Endodermal cell (in vitro differentiated cells): Measurements from ENCODE around the gene CRELD2. TPM values are rescaled to one million over a fixed set of nuclear protein-coding genes. Genes with fewer than 3 reads are reported as not detected.
A peak's percentile ranks its signal among the peaks of the same experiment; 100 is the strongest.

Experiments used
- DNase-seq: peaks from one replicate; pipeline ENCODE4 v3.0.0-alpha.2; 2017
- H3K27ac ChIP-seq: 2 replicates; pipeline ENCODE4 v1.5.1; 2013; ENCODE audit warnings: mild to moderate bottlenecking, low read depth, low read length, moderate library complexity
- H3K27me3 ChIP-seq: 2 replicates; pipeline ENCODE4 v1.6.1; 2013; ENCODE audit warnings: mild to moderate bottlenecking, low read length, moderate library complexity; ENCODE audit not compliant: insufficient read depth, control insufficient read depth, poor library complexity, severe bottlenecking
- H3K36me3 ChIP-seq: 2 replicates; pipeline ENCODE4 v1.7.0; 2013; ENCODE audit warnings: mild to moderate bottlenecking, low read length, moderate library complexity; ENCODE audit not compliant: control insufficient read depth, insufficient read depth
- H3K4me1 ChIP-seq: one replicate; pipeline ENCODE4 v1.7.0; 2013; ENCODE audit warnings: low read length; ENCODE audit not compliant: control insufficient read depth, insufficient read depth
- H3K4me3 ChIP-seq: 2 replicates; pipeline ENCODE4 v1.5.1; 2013; ENCODE audit warnings: mild to moderate bottlenecking, low read length, moderate library complexity
- H3K9ac ChIP-seq: 2 replicates; pipeline ENCODE4 v1.6.1; 2013; ENCODE audit warnings: mild to moderate bottlenecking, low read length, moderate library complexity; ENCODE audit not compliant: poor library complexity, severe bottlenecking; ENCODE audit errors: extremely low read depth
- H3K9me3 ChIP-seq: 2 replicates; pipeline ENCODE4 v1.6.1; 2013; ENCODE audit warnings: mild to moderate bottlenecking, low read length, moderate library complexity; ENCODE audit not compliant: control insufficient read depth
- H3K27ac Mint-ChIP-seq: 2 replicates; pipeline ENCODE4 v1.8.0; 2020; ENCODE audit warnings: mixed read lengths
- H3K27me3 Mint-ChIP-seq: 2 replicates; pipeline ENCODE4 v1.8.0; 2021; ENCODE audit warnings: mild to moderate bottlenecking, mixed read lengths; ENCODE audit not compliant: insufficient read depth
- H3K36me3 Mint-ChIP-seq: 2 replicates; pipeline ENCODE4 v1.8.0; 2020; ENCODE audit warnings: low read depth, mixed read lengths
- H3K4me1 Mint-ChIP-seq: 2 replicates; pipeline ENCODE4 v1.8.0; 2020; ENCODE audit warnings: mixed read lengths
- H3K4me3 Mint-ChIP-seq: 2 replicates; pipeline ENCODE4 v1.8.0; 2020; ENCODE audit warnings: mild to moderate bottlenecking, moderate library complexity, mixed read lengths
- H3K9me3 Mint-ChIP-seq: 2 replicates; pipeline ENCODE4 v1.8.0; 2020; ENCODE audit warnings: mild to moderate bottlenecking, mixed read lengths
- CTCF ChIP-seq: fragments of 200-600 bp; sonication (generic); conservative IDR thresholded peaks from 2 replicates; pipeline ENCODE4 v1.5.0; 2021; ENCODE audit warnings: antibody characterized with exemption, mild to moderate bottlenecking
- WGBS, 2 experiments: methylation state at CpG; one replicate each; pipeline versions ENCODE4 v1.1.5 to v1.1.7; 2013; ENCODE audit warnings: missing lambda C conversion rate in 2 of 2, mixed read lengths in 1 of 2; ENCODE audit not compliant: insufficient coverage in 1 of 2, insufficient read length in 1 of 2; 5-methylcytosine and 5-hydroxymethylcytosine counted together
- total RNA-seq, 2 donors: library from RNA; stranded (reverse); fragmentation: NEBNext Ultra II Directional in 1 of 2; extraction: Animal tissue kit (Norgen Biotek cat#: 25700) in 1 of 2; gene quantifications; 2 replicates in 1 of 2; 3 replicates in 1 of 2; pipeline ENCODE4 v1.2.1, GENCODE V29; 2021

The CRELD2 gene
- total RNA-seq, 2 donors from 2014 or later, result 39.8 to 62.9 TPM

- no peaks in the 10 kb centered on the region for H3K9me3 Mint-ChIP-seq
- H3K4me1 ChIP-seq, result peaks cover 9% of the 10 kb centered on the region
- peaks cover 4% of the 10 kb centered on the region for H3K4me1 Mint-ChIP-seq
- peak overlapping the region; percentile 55 for H3K9ac ChIP-seq
- WGBS, 2 experiments, result 0 to 1% methylated on average over 28 to 84 of the region's 84 CpGs
- H3K27ac Mint-ChIP-seq, result peak overlapping the region; percentile 85
- no peak overlapping the region for H3K27ac ChIP-seq
- H3K36me3 ChIP-seq, result peaks cover 18% of the 10 kb centered on the region
- H3K4me3 ChIP-seq, result peak overlapping the region; percentile 81
- peaks cover 9% of the 10 kb centered on the region for H3K36me3 Mint-ChIP-seq
- DNase-seq, result peak; percentile 81
- H3K27me3 ChIP-seq, result no peaks in the 10 kb centered on the region
- H3K4me3 Mint-ChIP-seq, result peak overlapping the region; percentile 83
- no peaks in the 10 kb centered on the region for H3K27me3 Mint-ChIP-seq
- H3K9me3 ChIP-seq, result no peaks in the 10 kb centered on the region
- no peak for TF ChIP-seq CTCF
Observed at GRCh38 chr22:49961005-49961600, 42.7 kb downstream of the CRELD2 start.

- Histone ChIP-seq H3K4me1 (peaks cover 9% of the 10 kb centered on the region), H3K27me3 (no peaks in the 10 kb centered on the region), H3K9ac (peak overlapping the region; percentile 55), H3K9me3 (no peaks in the 10 kb centered on the region), H3K4me3 (peak overlapping the region; percentile 81), H3K36me3 (peaks cover 18% of the 10 kb centered on the region), H3K27ac (no peak overlapping the region)
- Mint-ChIP-seq H3K27ac (peak overlapping the region; percentile 85), H3K9me3 (no peaks in the 10 kb centered on the region), H3K36me3 (peaks cover 9% of the 10 kb centered on the region), H3K4me1 (peaks cover 4% of the 10 kb centered on the region), H3K4me3 (peak overlapping the region; percentile 83), H3K27me3 (no peaks in the 10 kb centered on the region)
- DNase-seq, result no peak
- WGBS, 2 experiments, result 2 to 5% methylated on average over 21 to 49 of the region's 49 CpGs
- TF ChIP-seq CTCF, result no peak
Observed at GRCh38 chr22:49961601-49962011, 43.2 kb downstream of the CRELD2 start.

- Histone ChIP-seq H3K9me3 (no peaks in the 10 kb centered on the region), H3K27me3 (no peaks in the 10 kb centered on the region), H3K4me1 (peaks cover 9% of the 10 kb centered on the region), H3K27ac (no peak overlapping the region), H3K9ac (peak overlapping the region; percentile 55), H3K36me3 (peaks cover 18% of the 10 kb centered on the region), H3K4me3 (peak overlapping the region; percentile 81)
- Mint-ChIP-seq H3K27ac (peak overlapping the region; percentile 85), H3K27me3 (no peaks in the 10 kb centered on the region), H3K9me3 (no peaks in the 10 kb centered on the region), H3K36me3 (peaks cover 9% of the 10 kb centered on the region), H3K4me1 (peaks cover 4% of the 10 kb centered on the region), H3K4me3 (peak overlapping the region; percentile 83)
- peak; percentile 94 for DNase-seq
- 20 to 64% methylated on average over 8 to 53 of the region's 70 CpGs for WGBS, 2 experiments
- no peak for TF ChIP-seq CTCF
Observed at GRCh38 chr22:49962012-49962750, 43.7 kb downstream of the CRELD2 start.
